NCI-H2196 treated with DMSO at 0.1 percent for 48 hours (cell line): ENCODE data around the gene FAM89B.

Experiments
- DNase-seq: peaks from one replicate; lab custom pipeline; 2025; ENCODE audit not compliant: unreplicated experiment; lab: John Stamatoyannopoulos, UW

FAM89B gene

DNA sequence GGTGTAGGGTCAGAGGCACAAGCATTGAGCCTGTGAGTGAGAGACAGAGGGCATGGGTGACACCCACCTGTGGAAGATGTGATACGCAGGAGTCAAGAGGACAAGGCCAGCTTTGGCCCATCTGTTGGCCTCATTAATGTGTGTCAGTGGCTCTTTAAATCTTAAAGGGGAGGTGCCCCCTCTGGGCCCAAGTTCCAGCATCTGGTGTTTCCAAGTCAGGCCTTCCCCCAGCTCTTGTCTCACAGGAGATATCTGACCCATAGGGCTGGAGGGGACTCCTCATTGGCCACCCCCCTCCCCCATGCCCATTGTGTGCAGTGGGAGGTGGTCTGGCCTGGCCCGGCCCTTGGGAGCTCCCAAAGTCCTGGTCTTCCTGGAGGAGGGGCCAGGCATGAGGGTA, 14.3 kb downstream of the FAM89B start:
- no peak for DNase-seq

- DNase-seq, result peak; percentile 31
Measured at GRCh38 chr11:65588199-65589054, 16.1 kb downstream of the FAM89B start.

- DNase-seq, result no peak
Measured at GRCh38 chr11:65589444-65590239, 17.3 kb downstream of the FAM89B start.

- DNase-seq, result peak; percentile 62
Measured at GRCh38 chr11:65590240-65590738, 18.0 kb downstream of the FAM89B start.

DNA sequence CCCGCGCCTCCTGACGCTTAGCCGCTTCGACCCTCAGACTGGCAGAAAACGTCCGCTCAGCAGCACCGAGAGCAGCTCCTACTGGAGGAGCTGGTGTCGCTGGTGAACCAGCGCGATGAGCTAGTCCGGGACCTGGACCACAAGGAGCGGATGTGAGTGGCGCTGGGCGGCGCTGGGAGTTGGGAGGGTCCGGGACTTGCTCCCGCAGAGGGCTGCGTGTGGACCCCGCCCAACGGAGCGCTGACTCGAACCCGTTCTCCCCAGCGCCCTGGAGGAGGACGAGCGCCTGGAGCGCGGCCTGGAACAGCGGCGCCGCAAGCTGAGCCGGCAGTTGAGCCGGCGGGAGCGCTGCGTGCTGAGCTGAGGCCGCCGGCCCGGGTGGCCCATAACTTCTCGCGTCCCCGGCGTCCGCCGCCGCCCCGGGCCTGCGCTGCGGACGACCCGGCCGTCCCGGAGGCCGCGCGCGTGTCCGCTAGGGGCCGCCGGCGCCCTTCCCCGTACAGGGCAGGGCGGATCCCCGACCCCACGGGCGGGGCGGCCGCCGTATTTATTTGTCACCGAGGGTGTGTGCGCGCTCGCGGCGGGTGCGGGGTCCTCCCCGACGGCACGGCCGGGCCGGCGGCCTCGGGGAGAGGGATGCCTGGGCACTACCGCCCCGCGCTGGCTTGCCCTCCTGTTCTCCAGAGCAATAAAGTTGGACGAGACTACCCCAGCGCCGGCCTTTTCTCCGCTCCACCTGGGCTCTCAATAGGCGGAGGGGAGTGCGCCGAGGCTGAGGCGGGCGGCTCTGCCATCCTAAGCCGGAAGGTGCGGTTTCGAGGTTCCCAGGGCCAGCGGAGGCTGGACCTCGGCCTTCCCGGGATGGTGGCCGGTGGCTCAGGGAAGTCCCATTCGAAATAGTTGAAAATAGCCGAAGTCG, 19.9 kb downstream of the FAM89B start:
- no peak for DNase-seq

DNA sequence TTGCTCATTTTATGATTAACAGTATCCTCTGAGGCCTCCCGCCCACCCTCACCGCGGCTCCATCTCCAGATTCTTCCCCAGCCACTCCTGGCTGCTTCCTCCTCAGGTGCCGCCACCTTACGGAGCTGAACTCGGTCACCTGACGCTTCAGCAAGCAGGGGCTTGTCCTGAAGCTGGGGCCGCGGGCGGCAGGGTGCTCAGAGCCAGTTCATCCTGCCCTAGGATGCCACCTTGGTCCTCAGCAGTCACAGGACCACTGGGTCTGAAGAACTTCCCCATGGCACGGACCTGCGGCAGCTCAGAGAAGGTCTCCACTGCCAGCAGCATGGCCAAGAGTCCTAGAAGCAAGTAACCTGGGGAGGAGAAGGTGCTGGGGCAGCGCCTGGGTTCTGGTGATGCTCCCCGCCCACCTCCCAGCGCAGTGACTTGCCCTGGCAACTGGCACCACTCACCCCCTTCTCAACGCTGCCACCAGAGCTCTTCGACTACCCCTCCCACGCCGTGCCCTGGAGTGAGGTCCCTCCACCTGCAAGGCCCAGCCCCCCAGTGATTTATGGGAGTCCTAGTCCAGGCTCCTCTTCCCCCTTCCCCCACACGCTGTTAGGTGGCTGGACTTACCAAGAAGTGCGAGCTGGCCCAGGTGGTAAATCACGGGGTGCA, 20.6 kb downstream of the FAM89B start:
- no peak for DNase-seq

- DNase-seq, result no peak
Measured at GRCh38 chr11:65593518-65594414, 21.4 kb downstream of the FAM89B start.

- no peak for DNase-seq
Measured at GRCh38 chr11:65595131-65595530, 22.8 kb downstream of the FAM89B start.

DNA sequence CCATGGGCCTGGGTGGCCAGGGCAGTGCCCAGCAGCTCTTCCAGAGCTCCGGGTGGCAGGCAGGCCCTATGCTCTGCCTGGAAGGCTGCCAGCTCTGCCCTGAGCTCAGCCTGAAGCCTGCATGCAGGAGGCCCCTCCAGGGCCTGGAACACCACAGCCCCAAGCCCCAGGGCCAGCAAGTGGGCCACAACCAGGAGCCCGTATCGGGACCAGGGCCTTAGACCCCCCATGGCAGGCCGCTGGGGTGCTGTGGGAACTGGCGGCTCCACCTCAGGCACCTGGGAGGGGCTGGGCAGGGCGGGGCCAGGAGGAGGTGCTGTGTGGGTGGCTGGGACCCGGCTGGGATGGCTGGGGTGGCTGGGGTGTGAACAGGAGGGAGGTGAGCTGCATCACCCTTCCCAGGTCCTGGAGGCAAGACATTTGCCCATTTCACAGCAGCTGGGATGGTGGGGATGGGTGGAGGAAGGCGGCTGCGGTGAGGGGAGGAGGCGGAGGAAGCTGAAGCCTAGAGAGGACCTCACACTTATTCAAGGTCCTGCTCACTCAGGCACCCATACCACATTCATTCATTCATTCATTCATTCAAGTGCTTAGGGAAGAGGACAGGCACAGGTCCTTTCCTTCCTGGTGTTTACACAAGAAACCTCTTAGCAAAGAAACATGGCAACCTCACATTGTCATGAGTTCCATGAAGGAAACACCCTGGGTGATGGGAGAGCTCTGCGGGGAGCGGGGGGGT, 23.4 kb downstream of the FAM89B start, which contains the start of gene KCNK7:
KCNK7 (minus strand) TSS at position 258 of the 739 bp plus-strand sequence; CDS start at position 230, 28 bp downstream.
- no peak for DNase-seq

- DNase-seq, result no peak
Measured at GRCh38 chr11:65596520-65596919, 24.2 kb downstream of the FAM89B start.

- DNase-seq, result no peak
Measured at GRCh38 chr11:65598258-65598699, 25.9 kb downstream of the FAM89B start.

- no peak for DNase-seq
Measured at GRCh38 chr11:65599216-65599954, 27.0 kb downstream of the FAM89B start.

DNA sequence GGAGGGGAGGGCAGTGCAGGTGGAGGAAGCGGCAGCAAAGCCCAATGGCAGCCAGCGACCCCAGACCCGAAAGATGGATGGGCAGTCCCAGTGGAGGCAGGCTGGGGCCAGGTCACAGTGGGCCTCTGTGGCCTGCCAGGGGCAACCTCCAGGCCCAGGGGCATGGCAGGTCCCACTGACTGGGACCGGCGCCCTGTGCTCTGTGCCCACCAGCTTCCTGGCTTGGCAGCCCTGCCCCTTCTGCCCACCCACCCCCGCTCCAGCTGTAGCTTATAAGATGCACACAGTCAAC, 27.6 kb downstream of the FAM89B start:
- no peak for DNase-seq

DNA sequence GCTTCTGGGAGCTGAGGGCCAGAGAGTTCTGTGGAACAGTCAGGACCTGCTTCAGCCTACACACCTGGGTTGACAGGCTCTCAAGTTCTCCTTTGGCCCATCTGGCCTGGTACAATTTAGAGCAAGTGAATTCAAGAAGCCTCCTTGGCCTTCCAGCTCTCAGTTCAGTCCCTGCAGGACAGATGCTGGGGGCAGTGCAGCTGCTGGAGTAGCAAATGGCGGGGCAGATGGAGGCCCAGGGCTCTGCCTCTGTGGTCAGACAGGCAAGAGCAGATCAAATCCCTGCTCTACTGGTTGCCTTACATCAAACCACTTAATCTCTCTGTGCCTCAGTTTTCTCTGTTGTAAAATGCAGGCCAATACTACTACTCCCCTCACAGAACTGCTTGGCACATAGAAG, 31.9 kb downstream of the FAM89B start:
- DNase-seq, result no peak

DNA sequence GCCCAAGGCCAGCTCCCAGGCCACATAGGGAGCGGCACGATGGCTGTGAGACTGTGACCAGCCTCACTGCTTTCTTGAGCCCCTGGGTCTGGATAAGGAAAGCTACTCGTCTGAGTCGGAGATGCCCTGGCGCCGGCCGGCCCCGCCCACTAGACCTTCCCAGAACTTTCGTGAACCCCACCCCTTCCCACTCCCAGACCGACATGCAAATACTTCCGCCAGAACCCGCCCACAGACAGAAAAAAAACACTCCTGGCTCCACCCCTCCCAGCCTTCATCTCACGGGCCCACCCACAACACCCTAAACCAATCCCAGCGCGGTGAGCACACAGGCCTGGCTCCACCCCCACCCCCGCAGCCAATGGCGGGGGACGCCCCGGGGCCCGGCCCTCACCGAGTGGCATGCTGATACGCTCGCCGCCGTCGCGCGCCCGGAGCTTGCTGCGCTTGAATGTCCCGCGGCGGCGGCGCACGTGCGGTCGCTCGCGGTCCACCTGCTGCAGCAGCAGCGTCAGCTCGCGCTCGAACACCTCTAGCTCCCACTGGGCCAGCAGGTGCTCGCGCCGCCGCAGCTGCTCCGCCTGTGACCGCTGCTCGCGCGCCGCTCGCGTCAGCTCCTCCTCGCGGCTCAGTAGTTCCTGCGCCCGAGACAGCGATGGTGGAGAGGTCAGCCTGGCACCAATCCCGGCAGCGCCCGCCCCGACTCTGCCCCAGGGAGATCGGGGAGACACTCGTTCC, 34.7 kb downstream of the FAM89B start:
- peak; percentile 96 for DNase-seq

DNA sequence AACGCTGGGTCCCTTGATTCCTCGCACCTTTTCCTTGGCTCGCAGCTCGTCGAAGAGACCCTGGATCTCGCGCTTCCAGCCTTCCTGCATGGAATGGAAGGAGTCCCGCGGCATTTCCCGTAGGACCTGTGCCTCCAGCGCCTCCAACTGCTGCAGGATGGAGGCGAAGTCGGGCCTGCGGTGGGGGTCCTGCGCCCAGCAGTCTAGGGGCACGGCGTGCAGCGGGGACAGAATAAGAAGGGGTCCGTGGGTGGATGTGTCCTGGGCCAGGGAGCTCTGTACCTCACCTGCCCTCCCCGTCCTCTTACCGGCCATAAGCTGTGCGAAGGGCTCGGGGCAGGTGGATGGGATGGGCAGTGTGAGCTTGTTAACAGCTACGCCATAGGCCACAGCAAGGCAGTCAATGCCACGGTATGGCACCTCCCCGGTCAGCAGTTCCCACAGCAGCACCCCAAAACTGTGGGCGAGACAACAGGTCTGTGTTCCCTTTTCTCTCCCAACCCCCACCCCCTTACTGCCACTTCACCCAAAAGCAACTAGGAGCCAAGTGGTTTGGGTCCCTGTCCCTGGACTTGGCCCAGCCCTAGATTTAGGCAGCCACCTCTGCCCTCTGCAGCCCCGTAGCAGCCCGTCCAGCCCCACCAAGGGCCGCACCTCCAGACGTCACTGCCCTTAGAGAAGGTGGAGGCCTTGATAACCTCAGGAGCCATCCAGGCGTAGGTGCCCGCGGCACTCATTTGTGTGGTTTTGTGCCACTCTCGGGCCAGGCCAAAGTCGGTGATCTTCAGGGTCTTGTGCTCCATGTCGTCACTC, 35.5 kb downstream of the FAM89B start:
- DNase-seq, result no peak

GRCh38 chr11:65609229-65609628, 36.9 kb downstream of the FAM89B start:
- no peak for DNase-seq
